ENCODE results near the gene IPPK.
"Not testable (repeated sequence)": the region's sequence is repeated elsewhere in the genome, so short reads cannot be mapped to it uniquely, and the experiment has no call there.

Gene IPPK

DNA sequence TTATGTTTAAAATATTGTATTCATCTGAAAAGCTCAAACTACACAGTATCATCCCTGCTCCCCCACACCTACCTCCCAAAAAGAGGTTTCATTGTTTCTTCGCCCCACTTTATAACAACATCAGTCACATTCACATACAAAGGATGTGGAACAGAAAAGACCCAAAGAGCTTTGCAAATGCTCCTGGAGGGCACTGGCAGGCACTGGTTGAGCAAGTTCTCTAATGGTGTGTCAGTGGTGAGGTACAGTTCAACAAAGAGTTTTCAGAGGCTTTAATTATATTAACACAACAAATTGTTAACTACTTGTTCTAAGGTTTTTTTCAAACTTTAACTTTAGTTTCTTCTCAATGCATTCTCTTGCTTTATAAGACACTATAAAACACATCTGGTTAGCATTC, 80.0 kb downstream of the IPPK start:
- no peak for DNase-seq

DNA sequence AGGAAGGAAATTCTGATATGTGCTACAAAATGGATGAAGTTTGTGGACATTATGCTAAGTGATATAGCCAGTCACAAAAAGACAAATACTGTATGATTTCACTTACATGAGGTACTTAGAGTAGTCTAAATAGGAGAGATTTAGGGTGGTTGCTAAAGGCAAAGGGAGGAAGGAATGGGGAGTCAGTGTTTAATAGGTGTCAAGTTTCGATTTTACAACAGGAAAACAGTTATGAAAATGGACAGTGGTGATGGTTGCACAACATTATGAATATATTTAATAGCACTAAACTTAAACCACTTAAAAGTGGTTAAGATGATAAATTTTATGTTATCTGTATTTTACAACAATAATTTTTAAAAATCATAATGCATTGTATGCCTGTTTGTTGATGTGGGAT, 93.8 kb downstream of the IPPK start:
- DNase-seq: no peak

DNA sequence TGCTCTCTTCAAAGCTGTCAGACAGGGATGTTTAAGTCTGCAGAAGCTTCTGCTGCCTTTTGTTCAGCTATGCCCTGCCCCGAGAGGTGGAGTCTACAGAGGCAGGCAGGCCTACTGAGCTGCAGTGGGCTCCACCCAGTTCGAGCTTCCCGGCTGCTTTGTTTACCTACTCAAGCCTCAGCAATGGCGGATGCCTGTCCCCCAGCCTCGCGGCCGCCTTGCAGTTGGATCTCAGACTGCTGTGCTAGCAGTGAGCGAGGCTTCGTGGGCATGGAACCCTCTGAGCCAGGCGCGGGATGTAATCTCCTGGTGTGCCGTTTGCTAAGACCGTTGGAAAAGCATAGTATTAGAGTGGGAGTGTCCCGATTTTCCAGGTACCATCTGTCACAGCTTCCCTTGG, 96.3 kb downstream of the IPPK start:
- DNase-seq: not testable (repeated sequence)

DNA sequence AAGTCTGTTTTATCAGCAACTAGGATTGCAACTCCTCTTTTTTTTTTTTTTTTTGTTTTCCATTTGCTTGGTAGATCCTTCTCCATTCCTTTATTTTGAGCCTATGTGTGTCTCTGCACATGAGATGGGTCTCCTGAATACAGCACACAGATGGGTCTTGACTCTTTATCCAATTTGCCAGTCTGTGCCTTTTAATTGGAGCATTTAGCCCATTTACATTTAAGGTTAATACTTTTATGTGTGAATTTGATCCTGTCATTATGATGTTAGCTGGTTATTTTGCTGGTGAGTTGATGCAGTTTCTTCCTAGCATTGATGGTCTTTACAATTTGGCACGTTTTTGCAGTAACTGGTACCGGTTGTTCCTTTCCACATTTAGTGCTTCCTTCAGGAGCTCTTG, 98.1 kb downstream of the IPPK start:
- DNase-seq: not testable (repeated sequence)

DNA sequence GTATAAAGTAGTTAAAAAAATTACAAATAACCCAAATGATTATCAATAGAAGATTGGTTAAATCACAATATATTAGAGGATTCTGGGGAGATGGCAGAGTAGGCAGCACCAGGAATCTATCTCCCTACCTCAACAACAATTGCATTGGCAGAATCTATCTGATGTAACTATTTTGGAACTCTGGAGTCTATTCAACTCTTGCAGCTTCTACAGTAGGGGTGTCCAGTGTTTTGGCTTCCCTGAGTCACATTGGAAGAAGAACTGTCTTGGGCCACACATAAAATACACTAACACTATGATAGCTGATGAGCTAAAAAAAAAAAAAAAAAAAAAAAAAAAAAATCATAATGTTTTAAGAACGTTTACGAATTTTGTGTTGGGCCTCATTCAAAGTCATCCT, 104.9 kb downstream of the IPPK start:
- no peak for DNase-seq

DNA sequence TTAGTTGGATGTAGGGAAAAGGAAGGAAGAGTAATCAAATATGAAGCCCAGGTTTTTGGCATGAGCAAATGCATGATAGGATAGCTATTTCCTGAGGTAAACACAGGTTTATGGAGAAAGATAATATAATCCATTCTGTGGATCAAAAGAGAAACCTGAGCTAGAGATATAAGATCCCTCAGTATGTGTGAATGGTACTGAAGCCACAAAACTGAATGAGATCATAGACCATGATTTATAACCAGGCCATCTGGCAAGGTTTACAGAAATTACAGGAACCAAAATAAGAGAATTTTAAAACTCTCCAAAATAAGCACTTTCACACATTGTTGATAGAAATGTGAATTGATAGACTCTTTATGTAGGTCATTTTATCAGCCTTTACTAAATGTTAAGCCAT, 105.4 kb downstream of the IPPK start:
- DNase-seq: no peak

All from stimulated activated CD4-positive, alpha-beta T cell treated with anti-CD3 and anti-CD28 coated beads, Interleukin-4, amount 100 ng/mL, for 1 hour (primary cell).